ENCODE measurements around the gene MUC2.

MUC2 gene

DNA sequence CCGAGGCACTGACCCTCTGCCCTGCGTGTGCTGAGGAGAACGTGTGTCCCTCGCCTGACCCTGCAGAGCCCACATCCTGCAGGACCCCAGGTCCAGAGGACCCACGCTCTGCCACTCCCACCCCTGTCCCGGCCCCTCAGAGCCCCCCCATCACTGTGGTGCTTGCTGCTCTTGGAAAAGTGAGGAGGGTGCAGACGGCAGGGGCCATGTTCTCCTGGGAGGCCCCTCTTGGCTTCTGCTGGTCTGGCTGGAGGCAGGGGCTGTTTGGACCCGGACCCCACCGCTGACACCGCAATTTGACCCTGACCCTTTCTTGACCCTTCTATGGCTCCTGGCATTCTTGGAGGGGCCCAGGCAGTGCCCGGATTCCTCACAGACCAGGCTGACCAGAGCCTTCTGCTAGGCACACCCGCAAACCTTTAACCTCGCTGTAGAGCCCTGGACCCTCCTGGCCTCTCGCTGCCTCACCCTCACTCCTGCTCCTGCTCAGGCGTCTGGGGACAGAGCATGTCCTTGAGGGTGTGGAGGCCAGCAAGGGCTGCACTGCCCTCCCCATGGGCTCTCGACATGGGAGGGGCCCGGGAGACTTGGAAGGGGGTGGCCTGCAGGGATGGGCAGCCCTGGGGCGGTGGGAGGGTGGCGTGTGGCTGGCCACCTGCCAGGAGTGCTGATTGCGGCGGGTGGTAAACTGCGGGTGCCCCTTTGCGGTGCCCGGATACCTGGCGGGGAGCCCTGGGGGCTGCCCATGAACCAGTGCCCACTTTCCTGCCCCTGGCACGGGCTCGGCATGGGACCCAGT is 46.1 kb downstream of the MUC2 start:
- DNase-seq (ENCODE audit: low read depth in 2 of 2): no peak

DNA sequence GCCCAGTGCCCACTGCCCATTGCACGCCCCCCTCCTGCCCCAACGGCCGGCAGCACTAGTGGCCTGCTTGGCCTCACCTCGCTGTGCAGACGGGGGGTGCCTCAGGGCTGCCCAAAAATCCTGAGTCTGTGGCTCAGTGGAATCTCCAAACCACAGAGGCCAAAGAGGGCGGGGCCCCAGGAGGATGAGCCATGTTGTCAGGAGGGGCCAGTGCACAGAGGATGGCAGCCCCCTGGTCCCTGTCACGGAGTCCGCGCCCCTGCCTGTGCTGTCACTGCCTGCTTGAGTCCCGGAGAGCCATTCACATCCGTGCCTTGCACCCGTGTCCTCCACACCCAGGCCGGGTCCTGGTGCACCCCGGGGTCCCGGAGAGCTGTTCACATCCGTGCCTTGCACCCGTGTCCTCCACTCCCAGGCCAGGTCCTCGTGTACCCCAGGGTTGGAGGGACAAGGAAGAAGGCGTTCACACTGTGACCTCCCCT is 46.7 kb downstream of the MUC2 start:
- DNase-seq (ENCODE audit: low read depth in 2 of 2): no peak

DNA sequence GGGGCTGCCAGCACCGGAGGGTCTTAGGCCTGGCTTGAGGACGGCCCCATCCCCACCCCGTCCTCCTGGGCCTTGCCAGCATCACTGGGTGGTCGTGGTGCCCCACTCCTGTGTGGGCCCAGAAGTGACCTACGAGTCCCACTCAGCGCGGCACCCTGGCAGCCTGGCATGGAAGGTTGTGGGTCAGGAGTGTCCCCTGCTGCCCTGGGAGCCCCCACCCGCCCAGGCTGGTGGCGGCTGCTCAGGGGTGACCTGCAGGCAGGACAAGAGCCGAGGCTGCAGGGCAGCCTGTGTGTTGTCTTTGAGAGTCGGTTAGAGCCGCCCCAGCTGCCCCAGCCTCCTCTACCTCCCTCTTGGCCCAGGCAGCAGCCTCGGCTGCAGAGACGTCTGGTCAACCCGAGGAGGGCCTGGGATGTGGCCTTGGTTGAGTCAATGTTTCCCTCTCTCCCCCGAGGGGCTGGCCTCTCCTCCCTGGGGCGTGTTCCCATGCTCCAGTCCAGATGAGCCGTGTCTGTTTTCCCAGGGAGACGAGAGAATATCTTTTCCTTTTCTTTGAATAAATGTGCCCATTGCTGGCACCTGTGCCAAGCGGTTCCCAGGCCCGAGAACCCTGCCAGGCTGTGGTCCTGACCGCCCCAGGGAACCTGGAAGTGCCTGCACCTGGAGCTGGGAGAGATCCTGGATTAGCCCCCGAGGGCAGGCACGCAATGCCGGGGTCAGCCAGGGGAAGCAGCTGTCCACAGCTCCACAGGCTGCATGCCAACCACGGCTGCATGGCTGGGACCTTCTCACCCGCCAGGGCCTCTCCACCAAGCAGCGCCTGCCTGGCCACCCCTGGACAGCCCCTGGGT is 47.4 kb downstream of the MUC2 start:
- DNase-seq (ENCODE audit: low read depth in 2 of 2): no peak

DNA sequence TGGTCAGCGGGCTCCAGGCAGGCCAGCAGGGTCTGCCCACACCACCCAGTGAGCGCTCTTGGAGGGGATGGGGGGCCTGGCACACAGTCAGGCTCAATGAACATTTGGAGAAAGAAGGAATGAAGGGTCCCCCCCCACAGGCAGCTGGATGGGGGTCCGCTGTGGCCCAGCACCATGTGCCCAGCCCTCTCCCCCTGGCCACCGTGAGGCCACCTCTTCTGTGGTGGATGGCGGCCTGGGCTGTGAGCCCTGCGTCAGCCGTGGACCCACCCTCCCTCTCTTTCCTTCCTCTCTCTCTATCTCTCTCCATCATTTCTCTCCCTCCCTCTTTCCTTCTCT is 48.0 kb downstream of the MUC2 start:
- DNase-seq (ENCODE audit: low read depth in 2 of 2): no peak

DNA sequence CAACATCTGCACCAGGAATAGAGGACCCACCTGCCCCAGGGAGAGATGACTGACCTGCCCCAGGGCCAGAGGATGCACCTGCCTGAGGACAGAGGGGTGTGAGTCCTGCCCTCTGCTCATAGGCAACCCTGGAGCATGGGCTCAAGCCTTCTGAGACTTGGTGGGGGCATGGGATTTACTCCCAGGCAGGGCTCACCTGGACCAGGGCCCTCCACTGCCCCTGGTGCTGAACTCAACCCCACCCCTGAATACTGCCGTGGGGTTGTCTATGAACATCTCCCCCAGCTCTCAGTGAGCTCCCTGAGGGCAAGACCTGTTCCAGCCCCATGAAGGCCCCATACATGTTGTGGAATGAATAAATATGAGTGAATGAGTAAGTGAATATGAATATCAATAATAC is 49.3 kb downstream of the MUC2 start:
- DNase-seq (ENCODE audit: low read depth in 2 of 2): no peak

Data from fibroblast of skin of left biceps (primary cell).